Omental fat pad (tissue), 4 donors: Measurements from ENCODE around the gene ANKFN1. TPM values are rescaled to one million over a fixed set of nuclear protein-coding genes. Genes with fewer than 3 reads are reported as not detected.

Source experiments
- ATAC-seq: fragments of 150-250 bp; one replicate; pipeline ENCODE4 v1.9.1; 2016; ENCODE audit warnings: mild to moderate bottlenecking, moderate library complexity; ENCODE audit not compliant: low FRiP score
- DNase-seq: peaks from one replicate; pipeline ENCODE4 v3.0.0-alpha.2; 2019; ENCODE audit warnings: low spot score
- total RNA-seq, 4 donors: library from RNA; depleted of rRNA; stranded (reverse); fragments of >200 nt; gene quantifications; one replicate each; pipeline ENCODE4 v1.1.0, GENCODE V29; 2016
- TF ChIP-seq, protein P1 (sequence below), 3 donors: fragments of 450-650 bp; IDR thresholded peaks; one replicate each; pipeline ENCODE4 v1.5.1; 2016 to 2017; ENCODE audit warnings: antibody characterized with exemption in 3 of 3, mild to moderate bottlenecking in 3 of 3, moderate library complexity in 2 of 3

ANKFN1 gene
- total RNA-seq, 4 donors from 2014 or later: 1.7 to 3.0 (median 2.2) TPM

DNA sequence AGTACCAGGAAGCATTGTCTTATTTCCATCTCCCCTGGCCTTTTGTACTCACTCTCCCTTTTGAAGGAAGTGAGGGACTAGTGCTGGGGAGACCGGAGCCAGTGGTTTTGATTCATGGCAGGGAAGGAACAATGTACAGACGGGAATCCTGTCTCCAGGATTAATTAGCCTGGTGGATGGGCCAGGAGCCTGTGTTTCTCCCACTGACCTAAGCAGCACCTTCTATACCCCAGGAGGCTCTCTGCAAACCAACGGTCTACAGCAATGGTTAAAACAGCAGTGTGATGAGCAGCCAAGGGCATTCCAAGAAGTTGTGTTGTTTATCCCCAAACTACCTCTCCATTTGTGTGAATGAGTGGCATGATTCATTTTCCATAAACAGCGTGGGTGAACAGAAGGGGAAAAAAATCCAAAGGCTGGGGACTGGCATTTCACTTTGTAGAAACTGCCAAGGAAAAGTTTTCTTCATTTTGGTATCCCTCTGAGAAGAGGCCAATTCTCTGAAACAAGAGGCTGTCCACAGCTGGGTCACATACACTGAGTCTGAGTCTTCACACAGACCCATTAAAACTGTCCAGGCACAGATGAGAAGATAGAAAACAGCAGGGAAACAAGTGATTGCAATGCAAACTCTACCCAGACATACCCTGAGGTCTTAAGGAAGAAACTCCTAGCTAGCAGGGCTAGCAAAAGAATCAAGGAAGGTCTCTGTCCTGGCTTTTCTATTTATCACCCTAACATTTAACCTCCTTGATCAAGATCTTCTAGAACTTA is 18.1 kb downstream of the ANKFN1 start:
- DNase-seq (no peak), ATAC-seq (no peak)
- TF ChIP-seq, protein P1, sequence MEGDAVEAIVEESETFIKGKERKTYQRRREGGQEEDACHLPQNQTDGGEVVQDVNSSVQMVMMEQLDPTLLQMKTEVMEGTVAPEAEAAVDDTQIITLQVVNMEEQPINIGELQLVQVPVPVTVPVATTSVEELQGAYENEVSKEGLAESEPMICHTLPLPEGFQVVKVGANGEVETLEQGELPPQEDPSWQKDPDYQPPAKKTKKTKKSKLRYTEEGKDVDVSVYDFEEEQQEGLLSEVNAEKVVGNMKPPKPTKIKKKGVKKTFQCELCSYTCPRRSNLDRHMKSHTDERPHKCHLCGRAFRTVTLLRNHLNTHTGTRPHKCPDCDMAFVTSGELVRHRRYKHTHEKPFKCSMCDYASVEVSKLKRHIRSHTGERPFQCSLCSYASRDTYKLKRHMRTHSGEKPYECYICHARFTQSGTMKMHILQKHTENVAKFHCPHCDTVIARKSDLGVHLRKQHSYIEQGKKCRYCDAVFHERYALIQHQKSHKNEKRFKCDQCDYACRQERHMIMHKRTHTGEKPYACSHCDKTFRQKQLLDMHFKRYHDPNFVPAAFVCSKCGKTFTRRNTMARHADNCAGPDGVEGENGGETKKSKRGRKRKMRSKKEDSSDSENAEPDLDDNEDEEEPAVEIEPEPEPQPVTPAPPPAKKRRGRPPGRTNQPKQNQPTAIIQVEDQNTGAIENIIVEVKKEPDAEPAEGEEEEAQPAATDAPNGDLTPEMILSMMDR (IDR thresholded peaks at IDR 0.05): no peak

DNA sequence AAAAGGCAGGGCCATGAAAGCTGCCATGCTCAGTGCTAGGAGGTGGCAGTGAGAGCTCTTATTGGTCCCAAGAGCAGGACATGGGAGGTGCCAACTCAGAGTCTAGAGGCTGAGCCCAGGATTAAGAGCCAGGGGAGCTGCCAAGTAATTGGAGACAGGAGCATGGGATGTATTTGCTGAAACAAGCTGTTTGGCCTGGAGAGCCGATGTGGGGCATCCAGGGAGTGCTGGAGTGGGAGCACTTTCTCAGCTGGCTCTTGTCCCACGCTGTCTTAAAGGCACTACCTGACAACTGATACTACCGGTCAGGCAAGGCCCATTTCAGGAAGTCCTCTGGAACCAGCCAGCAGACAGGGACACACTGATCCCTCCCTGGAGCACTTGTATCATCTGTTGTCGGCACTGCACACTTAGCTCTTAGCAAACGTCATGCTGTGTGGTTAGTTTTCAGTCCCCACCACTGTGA is 19.3 kb downstream of the ANKFN1 start:
- DNase-seq: no peak
- no peak for ATAC-seq
- TF ChIP-seq, protein P1 (IDR thresholded peaks at IDR 0.05): no peak

DNA sequence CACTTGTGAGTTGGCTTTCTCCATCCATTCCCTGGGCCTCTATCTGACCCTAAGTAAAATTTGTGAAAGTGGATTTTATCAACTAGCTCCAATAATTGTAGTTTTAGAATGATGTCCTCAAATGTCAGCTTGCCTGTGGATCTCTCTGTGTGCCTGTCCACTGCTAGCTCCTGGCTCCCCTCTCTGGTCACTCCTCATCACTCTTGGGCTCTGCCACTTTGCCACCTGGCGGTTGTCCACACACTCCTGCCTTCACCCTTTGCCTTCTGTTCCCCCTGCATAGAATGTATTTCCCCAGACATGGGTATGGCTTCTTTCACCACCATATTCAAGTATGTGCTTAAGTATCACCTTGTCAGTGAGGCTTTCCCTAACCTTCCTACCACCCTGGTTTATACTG is 19.8 kb downstream of the ANKFN1 start:
- no peak for ATAC-seq
- no peak for DNase-seq
- TF ChIP-seq, protein P1 (IDR thresholded peaks at IDR 0.05): no peak

DNA sequence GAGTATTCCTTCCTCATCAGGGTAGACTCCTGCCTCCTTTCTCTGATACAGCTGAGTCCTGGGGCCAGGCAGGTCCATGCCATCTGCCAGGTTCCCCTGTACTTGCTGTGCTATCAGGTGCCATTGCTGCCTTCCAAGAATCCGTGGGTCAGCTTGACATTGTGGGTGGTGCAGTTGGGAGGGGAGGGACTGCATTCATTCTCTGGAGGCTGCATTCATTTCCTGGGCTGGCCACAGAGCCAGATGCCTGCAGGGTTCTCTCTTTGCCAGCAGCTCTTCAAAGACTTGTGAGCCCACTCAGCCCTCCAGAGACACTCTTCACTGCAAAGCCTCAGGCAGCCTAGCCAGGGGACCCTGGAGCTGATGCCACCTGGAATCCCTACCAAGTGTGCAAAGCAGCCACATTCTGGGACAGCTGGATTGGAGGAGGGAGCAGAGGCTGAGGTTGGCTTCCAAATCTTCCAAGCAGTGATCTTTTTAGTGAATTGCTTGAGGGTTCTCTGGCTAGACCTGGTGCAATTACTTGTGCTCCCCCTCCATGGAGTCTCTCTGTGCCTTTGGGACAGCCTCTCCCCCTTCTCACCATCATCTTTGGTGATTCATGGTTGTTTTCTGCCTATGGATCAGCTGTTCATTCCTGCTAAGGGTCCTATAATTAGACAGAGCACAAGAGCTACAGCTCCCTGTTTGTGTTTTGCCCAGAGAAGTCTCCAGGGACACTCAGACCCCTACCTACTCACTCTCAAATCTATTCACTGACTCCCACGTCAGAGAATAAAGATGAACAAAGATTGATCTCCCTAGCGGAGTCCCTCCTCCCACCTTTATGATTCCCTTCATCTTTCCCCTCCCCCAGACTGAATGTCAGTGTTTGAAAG is 20.9 kb downstream of the ANKFN1 start:
- ATAC-seq (peak; percentile 9), DNase-seq (no peak)
- TF ChIP-seq, protein P1 (IDR thresholded peaks at IDR 0.05): no peak

DNA sequence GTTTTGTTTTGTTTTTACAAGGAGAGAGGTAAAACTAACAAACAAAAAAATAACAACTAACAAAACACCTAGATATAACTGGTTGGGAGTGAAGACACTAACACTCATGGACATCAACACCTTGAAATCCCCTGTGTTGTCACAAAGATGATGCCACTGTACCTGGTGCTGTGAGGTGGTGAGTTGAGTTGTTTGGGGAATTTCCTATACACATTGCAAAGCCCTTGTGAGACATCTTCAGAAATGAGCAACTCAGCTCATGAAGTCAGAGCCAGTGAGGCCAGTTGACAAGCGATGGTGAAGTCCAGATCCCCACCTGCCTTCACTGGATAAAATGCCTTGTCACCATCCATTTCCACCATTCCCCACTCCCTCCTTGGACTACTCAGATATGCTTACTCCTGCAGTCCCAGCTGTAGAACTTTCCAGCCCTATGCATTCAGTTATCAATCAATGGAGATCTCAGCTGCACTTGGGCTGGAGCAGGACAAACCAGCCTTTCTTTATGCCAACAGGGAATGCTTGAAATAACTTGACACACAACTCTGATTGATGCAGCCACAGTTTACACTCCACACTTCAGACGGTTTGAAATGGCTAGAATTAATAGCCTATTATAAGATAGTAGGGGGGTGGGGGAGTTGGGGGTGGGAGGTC is 22.2 kb downstream of the ANKFN1 start:
- ATAC-seq: peak; percentile 25
- TF ChIP-seq, protein P1 (IDR thresholded peaks at IDR 0.05): no peak
- DNase-seq: no peak

DNA sequence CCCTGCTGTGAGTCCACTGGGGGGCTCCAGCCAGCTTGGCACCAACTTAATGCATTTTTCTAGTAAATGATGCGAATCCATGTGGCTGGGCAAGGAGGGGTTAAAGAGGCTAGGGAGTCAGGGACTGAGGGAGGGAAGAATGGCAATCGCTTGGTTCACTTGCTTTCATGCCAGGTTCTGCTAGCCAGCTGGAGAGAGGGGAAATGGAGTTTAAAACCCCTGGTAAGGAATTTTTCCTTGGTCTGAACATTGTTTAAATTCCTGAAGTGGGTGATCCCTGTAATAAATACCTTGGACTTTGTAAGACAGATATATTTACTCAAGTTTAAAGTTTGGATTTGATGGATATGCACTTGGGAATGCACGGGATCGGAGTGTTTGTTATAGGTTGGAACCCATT is 22.8 kb downstream of the ANKFN1 start:
- TF ChIP-seq, protein P1 (IDR thresholded peaks at IDR 0.05): no peak
- DNase-seq: no peak
- ATAC-seq: no peak
